Measurements from ENCODE around the gene AGBL4.

DNA sequence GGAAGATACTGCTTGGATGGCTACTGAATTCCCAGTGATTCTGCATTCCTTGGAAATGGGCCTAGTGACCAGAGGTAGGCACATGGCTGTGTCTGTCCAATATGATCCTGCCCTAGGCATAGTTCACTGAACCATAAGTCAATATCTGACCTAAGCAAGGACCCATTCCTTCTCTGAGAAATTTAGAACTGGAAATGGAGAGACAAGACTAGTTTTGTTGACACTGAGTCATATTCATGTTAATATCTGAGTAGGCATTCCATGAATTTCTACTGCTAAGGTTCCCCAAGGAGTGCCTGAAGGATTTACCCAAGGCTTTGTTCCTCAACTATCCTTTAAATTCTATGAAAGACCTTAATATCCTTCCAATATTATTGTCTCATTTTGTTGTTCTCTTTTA, 917.3 kb downstream of the AGBL4 start:
- no peak for TF ChIP-seq POLR2A (IDR thresholded peaks at IDR 0.05)
- TF ChIP-seq, protein P1, sequence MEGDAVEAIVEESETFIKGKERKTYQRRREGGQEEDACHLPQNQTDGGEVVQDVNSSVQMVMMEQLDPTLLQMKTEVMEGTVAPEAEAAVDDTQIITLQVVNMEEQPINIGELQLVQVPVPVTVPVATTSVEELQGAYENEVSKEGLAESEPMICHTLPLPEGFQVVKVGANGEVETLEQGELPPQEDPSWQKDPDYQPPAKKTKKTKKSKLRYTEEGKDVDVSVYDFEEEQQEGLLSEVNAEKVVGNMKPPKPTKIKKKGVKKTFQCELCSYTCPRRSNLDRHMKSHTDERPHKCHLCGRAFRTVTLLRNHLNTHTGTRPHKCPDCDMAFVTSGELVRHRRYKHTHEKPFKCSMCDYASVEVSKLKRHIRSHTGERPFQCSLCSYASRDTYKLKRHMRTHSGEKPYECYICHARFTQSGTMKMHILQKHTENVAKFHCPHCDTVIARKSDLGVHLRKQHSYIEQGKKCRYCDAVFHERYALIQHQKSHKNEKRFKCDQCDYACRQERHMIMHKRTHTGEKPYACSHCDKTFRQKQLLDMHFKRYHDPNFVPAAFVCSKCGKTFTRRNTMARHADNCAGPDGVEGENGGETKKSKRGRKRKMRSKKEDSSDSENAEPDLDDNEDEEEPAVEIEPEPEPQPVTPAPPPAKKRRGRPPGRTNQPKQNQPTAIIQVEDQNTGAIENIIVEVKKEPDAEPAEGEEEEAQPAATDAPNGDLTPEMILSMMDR (IDR thresholded peaks at IDR 0.05), result no peak
- TF ChIP-seq POLR2AphosphoS5 (IDR thresholded peaks at IDR 0.05), result no peak

Data from breast epithelium (tissue), 3 donors.